ENCODE data around the gene PDE6H. TPM values are rescaled to one million over a fixed set of nuclear protein-coding genes. Genes with fewer than 3 reads are reported as not detected.

PDE6H gene
- total and polyA plus RNA-seq, 2 donors (not counting 3 experiments of a cell fraction or from before 2014, with no cell fraction given): not detected

DNA sequence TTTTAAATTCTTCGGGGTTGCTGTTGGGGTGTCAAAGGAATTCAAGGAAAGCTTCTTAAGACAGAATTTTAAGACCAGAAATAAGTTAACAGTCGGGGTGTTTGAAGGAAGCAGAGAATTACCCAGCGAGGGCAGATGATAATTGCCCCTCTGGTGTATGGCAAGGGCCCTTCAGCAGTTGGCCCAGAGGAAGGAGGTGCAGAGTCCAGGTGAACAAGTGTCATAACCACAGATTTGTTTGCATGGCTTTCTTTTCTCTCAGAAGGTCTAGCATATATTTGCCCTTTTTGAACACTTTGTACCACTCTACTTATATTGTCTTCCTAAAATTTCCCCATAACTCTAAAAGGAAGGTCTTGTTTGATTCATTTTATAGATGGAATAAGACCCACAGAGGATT lies 1.8 kb downstream of the PDE6H start:
- H3K4me3 ChIP-seq (replicated peaks in 1 of 3; ENCODE audit: insufficient read depth in 1 of 3, low read depth in 1 of 3, low read length in 3 of 3): no peak overlapping the region
- no peak overlapping the region for H3K9ac ChIP-seq (replicated peaks; ENCODE audit: extremely low read depth, insufficient read depth, low read length)
- no peak for FAIRE-seq
- no peaks in the 10 kb centered on the region for H3K9me1 ChIP-seq (replicated peaks; ENCODE audit: control insufficient read depth, extremely low read depth, insufficient read depth, low read length)
- ChIA-PET CTCF (interaction anchor here (0.6 kb wide), 1 partner anchor 164 kb away, joined by 3 read pairs; no protein-coding TSS in a partner anchor), POLR2A (no interaction called here)
- TF ChIP-seq, protein P1, sequence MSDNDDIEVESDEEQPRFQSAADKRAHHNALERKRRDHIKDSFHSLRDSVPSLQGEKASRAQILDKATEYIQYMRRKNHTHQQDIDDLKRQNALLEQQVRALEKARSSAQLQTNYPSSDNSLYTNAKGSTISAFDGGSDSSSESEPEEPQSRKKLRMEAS (IDR thresholded peaks at IDR 0.05; ENCODE audit: insufficient read depth, insufficient read length): no peak
- TF ChIP-seq JUN (IDR thresholded peaks at IDR 0.05; ENCODE audit: borderline replicate concordance, insufficient read depth, insufficient read length, low read depth): no peak
- TF ChIP-seq EZH2 (IDR thresholded peaks at IDR 0.05; ENCODE audit: borderline replicate concordance, low read depth, low read length, severe bottlenecking): no peak
- TF ChIP-seq FOS (IDR thresholded peaks at IDR 0.05; ENCODE audit: borderline replicate concordance, insufficient read depth, low read length): no peak
- no peak for TF ChIP-seq POLR2A (IDR thresholded peaks at IDR 0.05; ENCODE audit: low read depth, low read length)
- no peak overlapping the region for H3K27ac ChIP-seq (ENCODE audit: insufficient read depth, low read depth, low read length)
- no peaks in the 10 kb centered on the region for H4K20me1 ChIP-seq (replicated peaks; ENCODE audit: control insufficient read depth, extremely low read depth, insufficient read depth, low read length)
- no peaks in the 10 kb centered on the region for H3K27me3 ChIP-seq (ENCODE audit: control insufficient read depth in 2 of 2, insufficient read depth in 2 of 2, low read length in 2 of 2)
- intact Hi-C loops (cut with micrococcal nuclease): no loop called here
- H3K4me2 ChIP-seq (ENCODE audit: insufficient read depth, low read length): no peak overlapping the region
- no peak for DNase-seq (ENCODE audit: low read depth, low spot score)
- H3K79me2 ChIP-seq (ENCODE audit: control insufficient read depth, insufficient read depth, low read length): no peaks in the 10 kb centered on the region
- H3K9me3 ChIP-seq (replicated peaks; ENCODE audit: control insufficient read depth, insufficient read depth, low read length): no peaks in the 10 kb centered on the region
- H3K4me1 ChIP-seq (ENCODE audit: control insufficient read depth, extremely low read depth, insufficient read depth, low read length): no peaks in the 10 kb centered on the region
- dilution Hi-C loops (cut with MboI; ENCODE audit: extremely low pct_ligation_motif_present, low sequenced_read_pairs): no loop called here
- BruUV-seq (replicated peaks): no TSS peak
- no peak overlapping the region for H2AFZ ChIP-seq (ENCODE audit: low read depth, low read length)
- H3K36me3 ChIP-seq (ENCODE audit: control insufficient read depth in 2 of 2, extremely low read depth in 1 of 2, insufficient read depth in 2 of 2, low read length in 2 of 2): no peaks in the 10 kb centered on the region

DNA sequence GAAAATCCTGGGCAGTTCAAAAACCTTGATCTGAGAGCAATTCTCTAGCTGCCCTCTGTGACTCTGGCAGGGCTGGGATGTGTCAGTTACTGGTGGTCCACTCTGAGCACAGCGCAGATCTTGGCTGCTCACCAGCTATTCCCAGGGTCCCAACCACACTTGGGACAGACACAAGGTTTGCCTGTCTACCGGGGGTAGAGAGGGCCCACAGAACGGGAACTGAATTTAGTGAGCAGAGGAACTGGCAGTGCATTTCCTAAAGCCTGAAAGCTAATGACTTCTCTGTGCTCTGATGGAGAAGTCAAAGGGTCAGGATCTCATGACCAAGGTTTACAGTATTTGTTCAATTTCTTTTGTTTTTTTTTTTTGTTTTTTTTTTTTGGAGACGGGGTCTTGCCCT lies 2.6 kb downstream of the PDE6H start:
- Histone ChIP-seq H3K4me3 (replicated peaks in 1 of 3; ENCODE audit: insufficient read depth in 1 of 3, low read depth in 1 of 3, low read length in 3 of 3) (no peak overlapping the region), H3K9me3 (replicated peaks; ENCODE audit: control insufficient read depth, insufficient read depth, low read length) (no peaks in the 10 kb centered on the region), H3K9me1 (replicated peaks; ENCODE audit: control insufficient read depth, extremely low read depth, insufficient read depth, low read length) (no peaks in the 10 kb centered on the region), H3K79me2 (ENCODE audit: control insufficient read depth, insufficient read depth, low read length) (no peaks in the 10 kb centered on the region), H3K9ac (replicated peaks; ENCODE audit: extremely low read depth, insufficient read depth, low read length) (no peak overlapping the region), H3K4me1 (ENCODE audit: control insufficient read depth, extremely low read depth, insufficient read depth, low read length) (no peaks in the 10 kb centered on the region), H2AFZ (ENCODE audit: low read depth, low read length) (no peak overlapping the region), H4K20me1 (replicated peaks; ENCODE audit: control insufficient read depth, extremely low read depth, insufficient read depth, low read length) (no peaks in the 10 kb centered on the region), H3K27me3 (ENCODE audit: control insufficient read depth in 2 of 2, insufficient read depth in 2 of 2, low read length in 2 of 2) (no peaks in the 10 kb centered on the region), H3K36me3 (ENCODE audit: control insufficient read depth in 2 of 2, extremely low read depth in 1 of 2, insufficient read depth in 2 of 2, low read length in 2 of 2) (no peaks in the 10 kb centered on the region), H3K4me2 (ENCODE audit: insufficient read depth, low read length) (no peak overlapping the region), H3K27ac (ENCODE audit: insufficient read depth, low read depth, low read length) (no peak overlapping the region)
- intact Hi-C loops (cut with micrococcal nuclease): no loop called here
- ChIA-PET POLR2A (no interaction called here), CTCF (interaction anchor here (0.6 kb wide), 1 partner anchor 60 kb away, joined by 3 read pairs; no protein-coding TSS in a partner anchor)
- no peak for DNase-seq (ENCODE audit: low read depth, low spot score)
- BruUV-seq (replicated peaks): no TSS peak
- TF ChIP-seq, protein P2, sequence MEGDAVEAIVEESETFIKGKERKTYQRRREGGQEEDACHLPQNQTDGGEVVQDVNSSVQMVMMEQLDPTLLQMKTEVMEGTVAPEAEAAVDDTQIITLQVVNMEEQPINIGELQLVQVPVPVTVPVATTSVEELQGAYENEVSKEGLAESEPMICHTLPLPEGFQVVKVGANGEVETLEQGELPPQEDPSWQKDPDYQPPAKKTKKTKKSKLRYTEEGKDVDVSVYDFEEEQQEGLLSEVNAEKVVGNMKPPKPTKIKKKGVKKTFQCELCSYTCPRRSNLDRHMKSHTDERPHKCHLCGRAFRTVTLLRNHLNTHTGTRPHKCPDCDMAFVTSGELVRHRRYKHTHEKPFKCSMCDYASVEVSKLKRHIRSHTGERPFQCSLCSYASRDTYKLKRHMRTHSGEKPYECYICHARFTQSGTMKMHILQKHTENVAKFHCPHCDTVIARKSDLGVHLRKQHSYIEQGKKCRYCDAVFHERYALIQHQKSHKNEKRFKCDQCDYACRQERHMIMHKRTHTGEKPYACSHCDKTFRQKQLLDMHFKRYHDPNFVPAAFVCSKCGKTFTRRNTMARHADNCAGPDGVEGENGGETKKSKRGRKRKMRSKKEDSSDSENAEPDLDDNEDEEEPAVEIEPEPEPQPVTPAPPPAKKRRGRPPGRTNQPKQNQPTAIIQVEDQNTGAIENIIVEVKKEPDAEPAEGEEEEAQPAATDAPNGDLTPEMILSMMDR (IDR thresholded peaks at IDR 0.05; ENCODE audit: extremely low read depth in 1 of 2, insufficient read depth in 1 of 2, low read depth in 1 of 2, low read length in 2 of 2): no peak
- no peak for TF ChIP-seq EZH2 (IDR thresholded peaks at IDR 0.05; ENCODE audit: borderline replicate concordance, low read depth, low read length, severe bottlenecking)
- TF ChIP-seq FOS (IDR thresholded peaks at IDR 0.05; ENCODE audit: borderline replicate concordance, insufficient read depth, low read length): no peak
- dilution Hi-C loops (cut with MboI; ENCODE audit: extremely low pct_ligation_motif_present, low sequenced_read_pairs): no loop called here
- FAIRE-seq: no peak
